HepG2 (cell line): ENCODE results near the gene HOXA6. TPM values are rescaled to one million over a fixed set of nuclear protein-coding genes. Genes with fewer than 3 reads are reported as not detected.

Source experiments
- AHR ChIP-seq: IDR thresholded peaks from 2 replicates; pipeline ENCODE4 v1.6.1; 2018; ENCODE audit warnings: missing genetic modification reagents, missing compliant biosample characterization
- ARNT ChIP-seq: fragments of 450-650 bp; IDR thresholded peaks from 2 replicates; pipeline ENCODE4 v1.6.1; 2017
- CEBPB ChIP-seq: IDR thresholded peaks from 2 replicates; pipeline ENCODE4 v1.6.1; 2011; ENCODE audit warnings: low read depth, low read length, improper control_type of control experiment, borderline replicate concordance
- DNMT1 ChIP-seq: sonication (generic); formaldehyde crosslinking; IDR thresholded peaks from 2 replicates; pipeline ENCODE4 v1.5.1; 2020; ENCODE audit warnings: mild to moderate bottlenecking, missing genetic modification reagents
- FOXM1 ChIP-seq: sonication (generic); formaldehyde crosslinking; IDR thresholded peaks from 2 replicates; pipeline ENCODE4 v1.5.0; 2020; ENCODE audit warnings: missing genetic modification reagents
- GFI1 ChIP-seq: sonication (generic); formaldehyde crosslinking; IDR thresholded peaks from 2 replicates; pipeline ENCODE4 v1.5.0; 2020; ENCODE audit warnings: missing genetic modification reagents, mild to moderate bottlenecking, borderline replicate concordance
- MED13 ChIP-seq: sonication (generic); formaldehyde crosslinking; IDR thresholded peaks from 2 replicates; pipeline ENCODE4 v1.5.0; 2020; ENCODE audit warnings: missing genetic modification reagents
- MZF1 ChIP-seq: sonication (generic); formaldehyde crosslinking; IDR thresholded peaks from 2 replicates; pipeline ENCODE4 v1.8.1; 2023; ENCODE audit warnings: mild to moderate bottlenecking, missing genetic modification reagents, borderline replicate concordance
- NCOR1 ChIP-seq: fragments of 200-600 bp; sonication (generic); IDR thresholded peaks from 2 replicates; pipeline ENCODE4 v1.7.0; 2017; ENCODE audit warnings: antibody characterized with exemption, low read length, borderline replicate concordance
- SALL2 ChIP-seq: sonication (generic); formaldehyde crosslinking; IDR thresholded peaks from 2 replicates; pipeline ENCODE4 v1.8.1; 2023; ENCODE audit warnings: mild to moderate bottlenecking, missing genetic modification reagents, inconsistent platforms
- SMC3 ChIP-seq: IDR thresholded peaks from 2 replicates; pipeline ENCODE4 v1.6.1; 2011; ENCODE audit warnings: low read length, improper control_type of control experiment
- STAT5B ChIP-seq: sonication (generic); formaldehyde crosslinking; IDR thresholded peaks from 2 replicates; pipeline ENCODE4 v1.4.0; 2020; ENCODE audit warnings: missing genetic modification reagents
- TEAD2 ChIP-seq: sonication (generic); formaldehyde crosslinking; IDR thresholded peaks from 2 replicates; pipeline ENCODE4 v1.9.0; 2021; ENCODE audit warnings: missing genetic modification reagents
- ZMYM3 ChIP-seq: sonication (generic); formaldehyde crosslinking; IDR thresholded peaks from 2 replicates; pipeline ENCODE4 v1.5.1; 2020; ENCODE audit warnings: mild to moderate bottlenecking, missing genetic modification reagents
- ZNF101 ChIP-seq: sonication (generic); formaldehyde crosslinking; IDR thresholded peaks from 2 replicates; pipeline ENCODE4 v1.4.0; 2020; ENCODE audit warnings: mild to moderate bottlenecking, low read depth, missing genetic modification reagents, borderline replicate concordance
- ZNF138 ChIP-seq: sonication (generic); formaldehyde crosslinking; IDR thresholded peaks from 2 replicates; pipeline ENCODE4 v1.5.0; 2020; ENCODE audit warnings: mild to moderate bottlenecking, low read depth, missing genetic modification reagents
- ZNF224 ChIP-seq: sonication (generic); formaldehyde crosslinking; IDR thresholded peaks from 2 replicates; pipeline ENCODE4 v1.5.0; 2020; ENCODE audit warnings: mild to moderate bottlenecking, missing genetic modification reagents
- ZNF451 ChIP-seq: sonication (generic); formaldehyde crosslinking; IDR thresholded peaks from 2 replicates; pipeline ENCODE4 v1.5.0; 2020; ENCODE audit warnings: mild to moderate bottlenecking, missing genetic modification reagents
- ZNF558 ChIP-seq: sonication (generic); formaldehyde crosslinking; IDR thresholded peaks from 2 replicates; pipeline ENCODE4 v1.9.0; 2022; ENCODE audit warnings: mild to moderate bottlenecking, missing genetic modification reagents, borderline replicate concordance
- ZNF563 ChIP-seq: sonication (generic); formaldehyde crosslinking; IDR thresholded peaks from 2 replicates; pipeline ENCODE4 v1.8.0; 2022; ENCODE audit warnings: mild to moderate bottlenecking, moderate library complexity, missing genetic modification reagents
- ZNF720 ChIP-seq: sonication (generic); formaldehyde crosslinking; IDR thresholded peaks from 2 replicates; pipeline ENCODE4 v1.4.0; 2020; ENCODE audit warnings: missing genetic modification reagents
- ZNF781 ChIP-seq: sonication (generic); formaldehyde crosslinking; IDR thresholded peaks from 2 replicates; pipeline ENCODE4 v1.5.1; 2020; ENCODE audit warnings: borderline replicate concordance, mild to moderate bottlenecking, missing genetic modification reagents; ENCODE audit errors: not compliant biosample characterization
- ZNF790 ChIP-seq: sonication (generic); formaldehyde crosslinking; IDR thresholded peaks from 2 replicates; pipeline ENCODE4 v1.8.0; 2022; ENCODE audit warnings: missing genetic modification reagents, mild to moderate bottlenecking, borderline replicate concordance
- polyA plus RNA-seq, 8 experiments: library from polyadenylated mRNA; depleted of rRNA in 3 of 8; stranded (reverse) in 7 of 8; unstranded in 1 of 8; fragments of >200 nt; fragmentation: Illumina TruSeq in 4 of 8; extraction: Trizol in 4 of 8; gene quantifications; 2 replicates each; pipeline versions ENCODE4 v1.2.1 to v1.2.3, GENCODE V29; 2011 to 2016; ENCODE audit warnings: low read depth in 4 of 8, missing spikeins in 1 of 8, mixed read lengths in 1 of 8; ENCODE audit not compliant: insufficient read depth in 1 of 8
- total RNA-seq, 5 experiments: library from RNA; depleted of rRNA; stranded (reverse); fragments of >200 nt; fragmentation: Illumina TruSeq; extraction: Trizol; gene quantifications; 2 replicates each; pipeline ENCODE4 v1.2.3, GENCODE V29; 2016; ENCODE audit warnings: low read depth in 1 of 5
- TF ChIP-seq, protein P1 (sequence below): IDR thresholded peaks from 2 replicates; pipeline ENCODE4 v1.6.1; 2016; ENCODE audit warnings: low read depth, missing genetic modification reagents, missing compliant biosample characterization
- TF ChIP-seq, protein P2 (sequence below): sonication (generic); formaldehyde crosslinking; IDR thresholded peaks from 2 replicates; pipeline ENCODE4 v1.4.0; 2020; ENCODE audit warnings: missing genetic modification reagents, borderline replicate concordance

Gene HOXA6
- total and polyA plus RNA-seq, 2 of the 13 experiments (the other 11 are each of a cell fraction or from before 2014, with no cell fraction given), result 1.3 to 1.5 TPM

DNA sequence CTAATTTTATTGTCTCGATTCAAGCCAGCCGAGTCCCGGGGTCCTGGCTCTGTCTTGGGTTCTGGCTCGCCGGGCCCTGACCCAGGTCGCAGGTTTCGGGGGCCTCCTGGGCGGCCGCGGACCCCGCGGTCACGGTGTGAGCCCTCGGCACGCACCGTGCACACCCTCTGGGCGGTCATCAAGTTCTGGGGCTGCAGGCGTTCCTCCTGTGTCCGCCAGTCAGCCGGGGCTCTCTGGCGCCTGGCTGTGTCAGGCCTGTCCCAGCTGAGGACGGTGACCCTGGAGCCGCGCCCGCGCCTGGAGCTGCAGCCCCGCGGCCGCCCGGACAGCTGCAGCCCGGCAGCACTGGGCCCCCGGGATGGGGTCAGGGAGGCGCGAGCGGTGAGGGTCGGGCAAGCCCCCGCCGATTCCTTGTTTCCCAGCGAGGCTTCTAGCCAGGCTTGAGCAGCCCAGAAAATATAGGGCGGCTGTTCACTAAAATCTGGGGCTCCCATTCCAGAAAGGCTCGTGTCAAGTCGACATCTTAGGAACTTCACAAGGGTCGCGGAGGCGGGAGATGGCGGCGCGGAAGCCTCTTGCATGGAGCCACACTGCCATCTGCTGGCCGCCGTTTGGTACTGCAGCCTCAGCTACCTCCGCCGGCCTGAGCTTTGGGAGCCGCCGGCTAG, 13.1 kb upstream of the HOXA6 start (continued):
- TF ChIP-seq SALL2 (CRISPR knock-in tag), result no peak
- TF ChIP-seq DNMT1 (CRISPR knock-in tag), result no peak
- no peak for TF ChIP-seq ZNF558 (CRISPR knock-in tag)
- TF ChIP-seq SMC3, result peak; percentile 39; the same call in 1 of the 2 replicates
- no peak for TF ChIP-seq ZNF224 (CRISPR knock-in tag)
- TF ChIP-seq FOXM1, result no peak
- TF ChIP-seq ZNF781 (CRISPR knock-in tag), result no peak
- TF ChIP-seq MZF1 (CRISPR knock-in tag), result no peak
- TF ChIP-seq ZNF790 (CRISPR knock-in tag), result no peak
- TF ChIP-seq, protein P1, sequence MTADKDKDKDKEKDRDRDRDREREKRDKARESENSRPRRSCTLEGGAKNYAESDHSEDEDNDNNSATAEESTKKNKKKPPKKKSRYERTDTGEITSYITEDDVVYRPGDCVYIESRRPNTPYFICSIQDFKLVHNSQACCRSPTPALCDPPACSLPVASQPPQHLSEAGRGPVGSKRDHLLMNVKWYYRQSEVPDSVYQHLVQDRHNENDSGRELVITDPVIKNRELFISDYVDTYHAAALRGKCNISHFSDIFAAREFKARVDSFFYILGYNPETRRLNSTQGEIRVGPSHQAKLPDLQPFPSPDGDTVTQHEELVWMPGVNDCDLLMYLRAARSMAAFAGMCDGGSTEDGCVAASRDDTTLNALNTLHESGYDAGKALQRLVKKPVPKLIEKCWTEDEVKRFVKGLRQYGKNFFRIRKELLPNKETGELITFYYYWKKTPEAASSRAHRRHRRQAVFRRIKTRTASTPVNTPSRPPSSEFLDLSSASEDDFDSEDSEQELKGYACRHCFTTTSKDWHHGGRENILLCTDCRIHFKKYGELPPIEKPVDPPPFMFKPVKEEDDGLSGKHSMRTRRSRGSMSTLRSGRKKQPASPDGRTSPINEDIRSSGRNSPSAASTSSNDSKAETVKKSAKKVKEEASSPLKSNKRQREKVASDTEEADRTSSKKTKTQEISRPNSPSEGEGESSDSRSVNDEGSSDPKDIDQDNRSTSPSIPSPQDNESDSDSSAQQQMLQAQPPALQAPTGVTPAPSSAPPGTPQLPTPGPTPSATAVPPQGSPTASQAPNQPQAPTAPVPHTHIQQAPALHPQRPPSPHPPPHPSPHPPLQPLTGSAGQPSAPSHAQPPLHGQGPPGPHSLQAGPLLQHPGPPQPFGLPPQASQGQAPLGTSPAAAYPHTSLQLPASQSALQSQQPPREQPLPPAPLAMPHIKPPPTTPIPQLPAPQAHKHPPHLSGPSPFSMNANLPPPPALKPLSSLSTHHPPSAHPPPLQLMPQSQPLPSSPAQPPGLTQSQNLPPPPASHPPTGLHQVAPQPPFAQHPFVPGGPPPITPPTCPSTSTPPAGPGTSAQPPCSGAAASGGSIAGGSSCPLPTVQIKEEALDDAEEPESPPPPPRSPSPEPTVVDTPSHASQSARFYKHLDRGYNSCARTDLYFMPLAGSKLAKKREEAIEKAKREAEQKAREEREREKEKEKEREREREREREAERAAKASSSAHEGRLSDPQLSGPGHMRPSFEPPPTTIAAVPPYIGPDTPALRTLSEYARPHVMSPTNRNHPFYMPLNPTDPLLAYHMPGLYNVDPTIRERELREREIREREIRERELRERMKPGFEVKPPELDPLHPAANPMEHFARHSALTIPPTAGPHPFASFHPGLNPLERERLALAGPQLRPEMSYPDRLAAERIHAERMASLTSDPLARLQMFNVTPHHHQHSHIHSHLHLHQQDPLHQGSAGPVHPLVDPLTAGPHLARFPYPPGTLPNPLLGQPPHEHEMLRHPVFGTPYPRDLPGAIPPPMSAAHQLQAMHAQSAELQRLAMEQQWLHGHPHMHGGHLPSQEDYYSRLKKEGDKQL, result no peak
- no peak for TF ChIP-seq ARNT
- TF ChIP-seq ZNF138 (CRISPR knock-in tag), result no peak; the same call in 1 of the 2 replicates
- no peak for TF ChIP-seq STAT5B (CRISPR knock-in tag)
- TF ChIP-seq AHR, result no peak
- no peak for TF ChIP-seq ZNF563 (CRISPR knock-in tag)
- TF ChIP-seq ZNF101 (CRISPR knock-in tag), result no peak
- no peak for TF ChIP-seq ZNF720 (CRISPR knock-in tag)
- TF ChIP-seq CEBPB, result no peak
- no peak for TF ChIP-seq ZMYM3 (CRISPR knock-in tag)
- TF ChIP-seq TEAD2 (CRISPR knock-in tag), result no peak
- TF ChIP-seq, protein P2, sequence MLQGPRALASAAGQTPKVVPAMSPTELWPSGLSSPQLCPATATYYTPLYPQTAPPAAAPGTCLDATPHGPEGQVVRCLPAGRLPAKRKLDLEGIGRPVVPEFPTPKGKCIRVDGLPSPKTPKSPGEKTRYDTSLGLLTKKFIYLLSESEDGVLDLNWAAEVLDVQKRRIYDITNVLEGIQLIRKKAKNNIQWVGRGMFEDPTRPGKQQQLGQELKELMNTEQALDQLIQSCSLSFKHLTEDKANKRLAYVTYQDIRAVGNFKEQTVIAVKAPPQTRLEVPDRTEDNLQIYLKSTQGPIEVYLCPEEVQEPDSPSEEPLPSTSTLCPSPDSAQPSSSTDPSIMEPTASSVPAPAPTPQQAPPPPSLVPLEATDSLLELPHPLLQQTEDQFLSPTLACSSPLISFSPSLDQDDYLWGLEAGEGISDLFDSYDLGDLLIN (CRISPR knock-in tag), result no peak
- TF ChIP-seq MED13 (CRISPR knock-in tag), result no peak
- TF ChIP-seq ZNF451 (CRISPR knock-in tag), result no peak
- no peak; the same call in 1 of the 2 replicates for TF ChIP-seq GFI1 (CRISPR knock-in tag)
- TF ChIP-seq NCOR1, result no peak
